HL-60/S4 (cell line): ENCODE measurements around the gene MAN2C1.
"Not testable (repeated sequence)": the region's sequence is repeated elsewhere in the genome, so short reads cannot be mapped to it uniquely, and the experiment has no call there.

ENCODE experiments used
- in situ Hi-C: fragments of 300-500 bp; cut with MboI; formaldehyde crosslinking; loops from 2 replicates; pipeline ENCODE4 v1.14.3; 2022; ENCODE audit warnings: low sequenced_read_pairs

MAN2C1 gene

GRCh38 chr15:75361361-75361988 is 6.9 kb downstream of the MAN2C1 start:
- in situ Hi-C loops, result no loop called here

DNA sequence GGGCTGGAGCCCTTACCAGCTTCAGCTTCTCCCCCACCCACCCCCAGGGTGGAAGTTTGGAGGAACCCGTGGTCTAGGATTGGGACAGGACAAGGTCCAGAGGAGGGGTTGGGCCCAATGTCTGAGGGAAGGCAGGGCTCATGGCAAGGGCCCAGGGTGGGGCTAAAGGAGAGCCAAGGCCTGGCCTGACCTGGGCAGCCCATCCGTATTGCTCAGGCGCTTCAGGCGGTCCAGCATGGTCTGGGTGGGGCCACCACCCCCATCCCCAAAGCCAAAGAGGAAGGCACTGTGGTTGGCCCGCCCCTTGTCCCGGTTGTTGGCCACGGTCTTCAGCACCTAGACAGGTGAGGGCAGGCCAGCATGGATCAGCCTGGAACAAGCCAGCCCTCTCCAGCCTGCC is 7.6 kb downstream of the MAN2C1 start:
- in situ Hi-C loops, result no loop called here

DNA sequence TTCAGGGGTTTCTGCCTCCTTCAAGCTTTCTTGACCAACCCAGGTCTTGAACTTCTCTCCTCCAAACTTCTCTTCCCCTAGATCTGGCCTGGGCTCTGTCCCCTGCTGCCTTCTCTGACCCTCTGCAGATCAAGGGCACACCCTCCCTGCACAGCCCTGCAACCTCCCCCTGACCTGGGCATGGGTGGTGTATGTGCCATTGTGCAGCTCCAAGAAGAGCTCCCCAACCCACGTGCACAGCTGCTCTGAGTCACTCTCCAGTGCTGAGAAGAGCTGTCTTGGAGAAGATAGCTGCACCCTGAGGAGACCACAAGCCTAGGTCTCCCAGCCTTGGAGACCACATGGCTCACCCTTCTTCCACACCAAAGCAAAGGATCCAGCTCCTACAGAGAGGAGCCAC is 8.0 kb downstream of the MAN2C1 start:
- in situ Hi-C loops, result no loop called here

- in situ Hi-C loops, result no loop called here
Observed at GRCh38 chr15:75359537-75360250, 8.7 kb downstream of the MAN2C1 start.

GRCh38 chr15:75358771-75359536 is 9.5 kb downstream of the MAN2C1 start:
- in situ Hi-C loops, result no loop called here

DNA sequence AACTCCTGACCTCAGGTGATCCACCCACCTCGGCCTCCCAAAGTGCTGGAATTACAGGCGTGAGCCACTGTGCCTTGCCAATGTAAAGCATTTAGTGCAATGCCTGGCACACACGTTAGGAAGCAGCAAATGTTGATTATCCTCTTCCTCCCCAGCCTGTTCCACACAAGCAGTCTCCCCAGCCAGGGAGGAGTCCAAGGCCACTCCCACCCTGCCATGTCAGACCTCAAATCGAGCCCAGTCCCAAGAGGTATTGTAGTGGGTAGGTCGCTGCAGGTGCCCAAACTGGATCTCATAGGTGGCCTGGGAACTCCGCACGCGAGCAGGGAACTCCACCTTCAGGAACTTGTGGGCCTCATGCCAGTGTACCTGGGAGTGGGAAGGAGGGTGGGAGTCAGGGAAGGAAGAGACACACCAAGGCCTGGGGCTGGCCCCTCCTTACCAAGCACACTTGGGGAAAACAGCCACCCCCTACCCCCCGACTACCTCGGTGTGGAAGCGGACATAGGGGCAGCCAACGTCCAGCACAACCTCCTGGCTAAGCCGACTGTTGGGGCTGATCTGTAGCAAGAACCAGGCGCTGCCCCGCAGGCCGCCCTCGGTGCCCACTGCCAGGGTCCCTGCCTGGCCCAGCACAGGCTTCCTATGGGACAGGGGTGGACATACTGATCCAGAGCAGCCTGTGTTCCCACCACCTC is 10.3 kb downstream of the MAN2C1 start:
- in situ Hi-C loops, result no loop called here

- in situ Hi-C loops, result no loop called here
Observed at GRCh38 chr15:75356517-75356916, 11.9 kb downstream of the MAN2C1 start.

- in situ Hi-C loops, result no loop called here
Observed at GRCh38 chr15:75356006-75356405, 12.4 kb downstream of the MAN2C1 start.

- in situ Hi-C loops, result no loop called here
Observed at GRCh38 chr15:75355369-75355768, 13.0 kb downstream of the MAN2C1 start.

DNA sequence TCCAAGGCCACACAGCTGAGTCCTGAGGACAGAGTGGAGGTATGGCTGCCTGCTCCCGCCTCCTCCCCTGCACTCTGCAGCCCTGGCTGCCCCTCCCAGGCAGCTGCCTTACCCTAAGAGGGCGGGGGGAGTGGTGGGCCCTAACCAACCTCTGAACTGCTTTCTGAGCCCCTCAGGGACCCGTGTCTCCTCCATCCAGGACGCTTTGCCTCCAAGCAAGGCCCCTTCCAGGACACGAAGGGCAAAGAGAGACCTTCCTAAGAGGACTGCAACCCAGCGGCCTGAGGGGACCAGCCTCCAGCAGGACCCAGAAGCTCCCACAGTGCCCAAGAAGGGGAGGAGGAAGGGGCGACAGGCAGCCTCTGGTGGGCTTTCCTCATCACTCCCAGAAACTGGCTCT is 14.0 kb downstream of the MAN2C1 start:
- in situ Hi-C loops, result no loop called here

DNA sequence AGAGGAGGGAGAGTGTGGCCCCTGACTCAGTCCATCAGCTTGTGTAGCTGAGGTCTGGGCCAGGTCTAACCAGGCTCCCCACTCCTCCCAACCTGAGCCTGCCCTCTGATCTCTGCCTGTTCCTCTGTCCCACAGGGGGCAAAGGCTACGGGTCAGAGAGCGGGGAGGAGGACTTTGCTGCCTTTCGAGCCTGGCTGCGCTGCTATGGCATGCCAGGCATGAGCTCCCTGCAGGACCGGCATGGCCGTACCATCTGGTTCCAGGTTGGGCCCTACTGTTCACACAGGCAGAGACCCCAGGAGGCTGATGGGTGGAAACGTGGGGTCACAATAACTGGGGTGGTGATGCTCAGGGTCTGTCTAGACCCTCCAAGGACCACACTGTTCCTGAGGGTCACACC is 14.8 kb downstream of the MAN2C1 start:
- in situ Hi-C loops, result no loop called here

GRCh38 chr15:75352186-75353080 is 16.0 kb downstream of the MAN2C1 start:
- in situ Hi-C loops, result no loop called here

DNA sequence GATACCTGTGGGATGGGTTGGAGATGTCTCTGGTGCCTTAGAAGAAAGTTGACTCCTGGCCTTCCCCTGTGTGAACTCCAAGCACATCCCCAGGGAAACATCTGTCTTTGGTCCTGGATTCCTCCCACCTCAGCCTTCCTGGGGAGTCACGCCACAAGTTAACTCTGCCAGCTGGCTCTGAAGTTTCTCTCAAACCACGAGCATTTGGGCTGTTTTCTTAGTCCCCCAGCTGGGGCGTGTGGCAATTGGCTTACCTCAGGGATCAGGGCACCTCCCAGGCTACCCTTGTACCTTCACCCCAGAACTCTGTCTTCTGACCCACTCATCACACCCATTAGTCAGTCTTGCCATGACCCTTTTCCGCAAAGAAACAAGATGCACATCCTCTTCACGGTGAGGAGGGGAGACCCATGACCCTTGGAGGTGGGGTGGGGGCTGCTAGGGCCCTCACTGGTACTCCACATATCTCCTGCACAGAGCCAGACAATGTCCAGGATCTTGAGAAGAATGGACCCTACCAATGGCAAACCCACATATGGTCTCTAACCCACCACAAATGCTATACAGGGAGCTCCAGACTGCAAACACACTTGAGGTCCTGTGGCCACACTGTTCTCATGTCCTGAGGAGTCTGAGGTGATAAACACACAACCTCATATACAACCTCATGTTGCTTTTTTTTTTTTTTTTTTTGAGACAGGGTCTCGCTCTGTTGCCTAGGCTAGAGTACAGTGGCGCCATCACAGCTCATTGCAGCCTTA is 17.6 kb downstream of the MAN2C1 start:
- in situ Hi-C loops, result no loop called here

DNA sequence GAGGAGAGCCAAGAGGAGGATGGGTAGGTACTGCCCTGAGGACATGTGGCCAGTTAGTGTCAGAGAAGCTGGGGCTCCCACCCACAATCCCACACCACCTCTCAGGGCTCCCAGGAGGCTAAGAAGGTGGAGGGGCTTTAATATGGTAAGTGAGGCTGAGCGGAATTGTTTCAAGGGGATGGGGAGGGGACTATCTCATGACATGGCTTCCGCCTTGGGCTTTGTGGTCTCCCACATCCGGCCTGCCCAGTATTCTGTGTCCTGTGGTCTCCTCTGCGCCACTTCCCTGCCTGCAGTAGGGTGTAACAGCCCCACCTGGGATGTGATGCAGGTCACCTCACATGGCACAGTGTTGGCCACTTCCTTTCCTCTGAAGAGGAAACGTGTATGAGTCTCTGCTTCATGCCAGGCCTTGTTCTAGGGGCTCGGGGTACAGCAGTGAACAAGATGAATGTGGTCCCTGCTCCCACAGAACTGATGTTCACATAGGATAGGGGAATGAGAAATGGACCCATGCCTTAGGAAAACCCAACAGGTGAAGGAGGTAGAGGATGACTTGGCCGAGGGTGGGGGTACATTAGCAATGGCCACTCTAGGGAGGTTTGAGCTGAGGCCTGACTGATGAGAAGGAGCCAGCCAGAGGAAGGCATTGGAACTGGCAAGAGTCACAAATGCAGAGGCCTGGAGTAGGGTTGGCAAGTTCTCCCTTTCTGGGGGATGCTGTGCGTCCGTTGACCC is 18.4 kb downstream of the MAN2C1 start:
- in situ Hi-C loops, result no loop called here

DNA sequence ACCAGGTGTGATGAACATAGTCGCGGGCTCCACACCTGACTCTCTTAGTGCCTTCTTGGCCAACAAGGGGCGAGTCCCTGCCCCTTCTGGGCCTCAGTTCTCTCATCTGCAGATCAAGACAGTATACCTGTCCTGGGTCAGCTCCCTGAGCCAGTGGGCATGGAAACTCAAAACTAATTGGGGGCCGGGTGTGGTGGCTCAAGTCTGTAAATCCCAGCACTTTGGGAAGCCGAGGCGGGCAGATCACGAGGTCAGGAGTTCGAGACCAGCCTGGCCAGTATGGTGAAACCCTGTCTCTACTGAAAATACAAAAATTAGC is 19.1 kb downstream of the MAN2C1 start:
- in situ Hi-C loops, result not testable (repeated sequence)

DNA sequence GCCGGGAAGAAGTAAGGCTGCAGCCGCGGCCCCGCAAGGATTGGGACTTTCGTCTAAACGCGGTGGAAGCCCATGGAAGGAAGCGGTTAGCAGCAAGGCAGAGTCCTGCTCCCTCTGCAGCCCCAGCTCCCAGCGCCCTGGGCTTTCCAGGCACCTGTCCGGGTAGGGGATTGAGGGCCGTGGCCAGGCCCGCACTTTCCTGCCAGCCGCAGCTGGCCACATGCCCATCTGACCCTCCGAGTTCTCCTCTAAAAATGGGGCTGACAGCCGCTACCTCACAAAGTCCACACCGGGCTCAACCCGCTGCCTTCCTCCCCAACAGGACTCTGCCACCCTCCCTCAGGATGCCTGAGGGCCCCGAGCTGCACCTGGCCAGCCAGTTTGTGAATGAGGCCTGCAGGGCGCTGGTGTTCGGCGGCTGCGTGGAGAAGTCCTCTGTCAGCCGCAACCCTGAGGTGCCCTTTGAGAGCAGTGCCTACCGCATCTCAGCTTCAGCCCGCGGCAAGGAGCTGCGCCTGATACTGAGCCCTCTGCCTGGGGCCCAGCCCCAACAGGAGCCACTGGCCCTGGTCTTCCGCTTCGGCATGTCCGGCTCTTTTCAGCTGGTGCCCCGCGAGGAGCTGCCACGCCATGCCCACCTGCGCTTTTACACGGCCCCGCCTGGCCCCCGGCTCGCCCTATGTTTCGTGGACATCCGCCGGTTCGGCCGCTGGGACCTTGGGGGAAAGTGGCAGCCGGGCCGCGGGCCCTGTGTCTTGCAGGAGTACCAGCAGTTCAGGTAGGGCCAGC is 19.7 kb downstream of the MAN2C1 start:
- in situ Hi-C loops, result no loop called here

GRCh38 chr15:75348034-75348561 is 20.3 kb downstream of the MAN2C1 start:
- in situ Hi-C loops, result no loop called here
